ENCODE data around the gene ASAP2.

Gene ASAP2

GRCh38 chr2:9330612-9331270 lies 124.1 kb downstream of the ASAP2 start:
- DNase-seq, result no peak

GRCh38 chr2:9331704-9332103 lies 125.1 kb downstream of the ASAP2 start:
- no peak for DNase-seq

GRCh38 chr2:9332136-9332852 lies 125.7 kb downstream of the ASAP2 start:
- DNase-seq, result no peak

- no peak for DNase-seq
Measured at GRCh38 chr2:9332853-9333245, 126.2 kb downstream of the ASAP2 start.

- peak; percentile 23 for DNase-seq
Measured at GRCh38 chr2:9333591-9334171, 127.1 kb downstream of the ASAP2 start.

- no peak for DNase-seq
Measured at GRCh38 chr2:9334761-9335160, 128.1 kb downstream of the ASAP2 start.

GRCh38 chr2:9335322-9335832 lies 128.8 kb downstream of the ASAP2 start:
- DNase-seq, result no peak

GRCh38 chr2:9336241-9336575 lies 129.6 kb downstream of the ASAP2 start:
- peak; percentile 53 for DNase-seq

GRCh38 chr2:9336576-9337314 lies 130.1 kb downstream of the ASAP2 start:
- peak; percentile 87 for DNase-seq

- no peak for DNase-seq
Measured at GRCh38 chr2:9337901-9338300, 131.3 kb downstream of the ASAP2 start.

GRCh38 chr2:9341337-9341887 lies 134.8 kb downstream of the ASAP2 start:
- no peak for DNase-seq

- no peak for DNase-seq
Measured at GRCh38 chr2:9342659-9343058, 136.0 kb downstream of the ASAP2 start.

GRCh38 chr2:9343524-9343923 lies 136.9 kb downstream of the ASAP2 start:
- DNase-seq, result no peak

GRCh38 chr2:9344434-9344833 lies 137.8 kb downstream of the ASAP2 start:
- no peak for DNase-seq

GRCh38 chr2:9345343-9345742 lies 138.7 kb downstream of the ASAP2 start:
- DNase-seq, result no peak

GRCh38 chr2:9345997-9346396 lies 139.4 kb downstream of the ASAP2 start:
- DNase-seq, result no peak

GRCh38 chr2:9346885-9347284 lies 140.3 kb downstream of the ASAP2 start:
- no peak for DNase-seq

GRCh38 chr2:9347411-9347881 lies 140.8 kb downstream of the ASAP2 start:
- DNase-seq, result no peak

GRCh38 chr2:9354318-9354717 lies 147.7 kb downstream of the ASAP2 start:
- DNase-seq, result no peak

GRCh38 chr2:9355270-9355669 lies 148.7 kb downstream of the ASAP2 start:
- DNase-seq, result no peak

- DNase-seq, result no peak
Measured at GRCh38 chr2:9355716-9356115, 149.1 kb downstream of the ASAP2 start.

- no peak for DNase-seq
Measured at GRCh38 chr2:9356261-9356660, 149.6 kb downstream of the ASAP2 start.

- no peak for DNase-seq
Measured at GRCh38 chr2:9358846-9359245, 152.2 kb downstream of the ASAP2 start.

Measured in NCI-H1436 (cell line).